LNCaP clone FGC (cell line): ENCODE measurements around the gene RAB21.
A peak's percentile ranks its signal among the peaks of the same experiment; 100 is the strongest.
"Not testable (repeated sequence)": the region's sequence is repeated elsewhere in the genome, so short reads cannot be mapped to it uniquely, and the experiment has no call there.

Experiments used
- DNase-seq: peaks from one replicate; pipeline ENCODE4 v3.0.0-alpha.2; 2011; ENCODE audit warnings: low read depth
- H3K4me3 ChIP-seq: 2 replicates; pipeline ENCODE4 v1.5.1; 2011; ENCODE audit warnings: mild to moderate bottlenecking, low read depth, low read length, control low read depth
- TF ChIP-seq, protein P1 (sequence below): IDR thresholded peaks from 2 replicates; pipeline ENCODE4 v1.5.1; 2012; ENCODE audit warnings: mild to moderate bottlenecking; ENCODE audit not compliant: control insufficient read depth, insufficient read depth; ENCODE audit errors: extremely low read depth

RAB21 gene

DNA sequence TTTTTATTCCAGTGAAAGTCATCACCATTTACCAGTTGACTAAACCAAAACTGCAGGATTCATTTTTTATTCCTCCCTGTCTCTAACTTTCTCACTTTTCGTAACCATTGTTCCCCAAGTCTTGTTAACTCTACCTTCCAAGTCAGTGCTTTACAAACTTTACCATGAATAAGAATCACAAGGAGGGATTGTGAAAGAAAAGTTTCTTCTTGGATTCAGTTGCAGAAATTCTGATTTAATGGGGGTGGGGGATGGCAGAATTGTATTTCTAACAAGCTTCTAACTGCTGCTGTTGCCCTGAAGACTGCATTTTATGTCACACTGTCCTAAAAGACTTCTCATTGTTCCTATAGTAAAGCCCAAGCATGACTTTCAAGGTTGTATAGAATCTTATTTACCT lies 5.0 kb upstream of the RAB21 start:
- H3K4me3 ChIP-seq: no peak overlapping the region
- DNase-seq: no peak
- TF ChIP-seq, protein P1, sequence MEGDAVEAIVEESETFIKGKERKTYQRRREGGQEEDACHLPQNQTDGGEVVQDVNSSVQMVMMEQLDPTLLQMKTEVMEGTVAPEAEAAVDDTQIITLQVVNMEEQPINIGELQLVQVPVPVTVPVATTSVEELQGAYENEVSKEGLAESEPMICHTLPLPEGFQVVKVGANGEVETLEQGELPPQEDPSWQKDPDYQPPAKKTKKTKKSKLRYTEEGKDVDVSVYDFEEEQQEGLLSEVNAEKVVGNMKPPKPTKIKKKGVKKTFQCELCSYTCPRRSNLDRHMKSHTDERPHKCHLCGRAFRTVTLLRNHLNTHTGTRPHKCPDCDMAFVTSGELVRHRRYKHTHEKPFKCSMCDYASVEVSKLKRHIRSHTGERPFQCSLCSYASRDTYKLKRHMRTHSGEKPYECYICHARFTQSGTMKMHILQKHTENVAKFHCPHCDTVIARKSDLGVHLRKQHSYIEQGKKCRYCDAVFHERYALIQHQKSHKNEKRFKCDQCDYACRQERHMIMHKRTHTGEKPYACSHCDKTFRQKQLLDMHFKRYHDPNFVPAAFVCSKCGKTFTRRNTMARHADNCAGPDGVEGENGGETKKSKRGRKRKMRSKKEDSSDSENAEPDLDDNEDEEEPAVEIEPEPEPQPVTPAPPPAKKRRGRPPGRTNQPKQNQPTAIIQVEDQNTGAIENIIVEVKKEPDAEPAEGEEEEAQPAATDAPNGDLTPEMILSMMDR: no peak

DNA sequence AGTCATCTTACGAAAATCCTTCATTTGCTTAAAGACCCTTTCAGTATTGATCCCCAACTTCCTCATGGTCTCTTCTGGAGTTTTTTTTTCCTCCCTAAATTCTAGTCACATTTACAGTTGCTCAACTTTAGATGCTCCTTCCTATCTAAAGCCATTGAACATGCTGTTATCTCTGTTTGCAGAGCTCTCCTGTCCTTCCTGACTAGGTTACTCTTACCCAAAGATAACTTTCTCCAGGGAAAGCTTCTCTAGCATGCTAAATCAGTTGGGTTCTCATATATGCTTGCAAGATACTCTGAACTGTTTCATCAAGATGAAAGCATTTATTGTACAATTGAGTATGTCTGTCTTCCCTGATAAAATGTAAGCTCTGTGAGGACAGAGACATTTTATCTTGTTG lies 1.8 kb upstream of the RAB21 start:
- TF ChIP-seq, protein P1: no peak
- DNase-seq: no peak
- H3K4me3 ChIP-seq: no peak overlapping the region

DNA sequence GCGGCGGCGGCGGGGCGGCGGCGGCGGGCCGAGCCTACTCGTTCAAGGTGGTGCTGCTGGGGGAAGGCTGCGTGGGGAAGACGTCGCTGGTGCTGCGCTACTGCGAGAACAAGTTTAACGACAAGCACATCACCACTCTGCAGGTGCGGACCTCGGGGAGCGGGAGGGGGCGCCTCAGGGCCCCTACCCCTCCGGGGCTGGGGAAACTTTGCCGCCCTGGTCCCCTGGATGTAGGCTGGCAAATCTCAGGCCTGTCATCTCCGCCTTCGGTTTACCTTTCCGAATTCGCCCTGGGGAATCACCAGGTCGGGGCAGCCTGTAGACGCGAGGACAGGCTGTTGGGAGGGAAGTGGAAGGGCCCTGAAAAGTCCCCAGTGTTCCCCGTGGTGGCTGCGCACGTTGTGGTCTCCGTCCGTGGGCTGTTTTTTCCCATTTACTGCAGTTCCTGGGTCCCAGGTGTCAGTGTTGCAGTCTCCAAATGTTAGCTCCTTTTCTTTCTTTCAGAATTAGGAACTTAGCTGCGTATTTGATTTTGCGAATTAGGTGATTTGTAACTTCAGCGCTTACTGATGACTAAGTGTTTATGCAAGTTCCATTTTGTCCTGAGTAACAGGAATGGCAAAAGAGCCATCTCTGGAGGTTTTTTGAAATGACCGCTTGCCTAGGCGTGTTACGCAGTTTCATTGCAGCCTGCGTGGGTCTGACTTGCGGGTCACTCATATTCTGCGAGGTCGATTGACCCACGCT lies 656 bp downstream of the RAB21 start:
- no peak for DNase-seq
- TF ChIP-seq, protein P1: peak; percentile 24; the same call in 1 of the 2 replicates
- peak overlapping the region; percentile 93 for H3K4me3 ChIP-seq

DNA sequence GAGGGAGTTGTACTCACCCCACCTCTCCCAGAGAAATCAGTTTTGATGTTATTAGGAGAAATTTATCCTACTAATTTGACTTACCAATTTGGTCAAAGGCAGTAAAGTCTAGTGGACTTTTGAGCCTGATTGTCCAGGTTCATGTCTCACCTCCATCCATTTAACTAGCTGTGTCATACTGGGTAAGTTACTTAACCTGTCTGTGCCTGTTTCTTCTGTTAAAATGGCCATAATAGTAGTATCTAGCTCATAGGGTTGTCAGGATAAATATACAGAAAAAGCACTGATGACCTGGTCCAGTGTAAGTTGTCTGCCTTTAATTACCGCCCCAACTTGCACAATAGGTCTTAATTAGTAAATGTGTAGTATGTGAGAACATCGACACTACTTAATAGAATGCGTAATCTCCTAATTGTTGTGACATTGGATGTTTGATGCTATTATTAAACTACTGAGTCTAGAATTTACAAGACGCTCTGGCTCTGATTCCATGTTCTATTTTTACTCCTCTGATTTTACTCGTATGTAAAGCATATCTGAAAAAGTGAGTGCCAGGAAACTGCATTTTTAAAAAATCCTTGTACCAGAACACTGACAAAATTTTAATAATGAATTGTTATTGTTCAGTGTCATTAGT lies 1.5 kb downstream of the RAB21 start:
- TF ChIP-seq, protein P1: no peak
- no peak for DNase-seq
- peak overlapping the region; percentile 93 for H3K4me3 ChIP-seq

DNA sequence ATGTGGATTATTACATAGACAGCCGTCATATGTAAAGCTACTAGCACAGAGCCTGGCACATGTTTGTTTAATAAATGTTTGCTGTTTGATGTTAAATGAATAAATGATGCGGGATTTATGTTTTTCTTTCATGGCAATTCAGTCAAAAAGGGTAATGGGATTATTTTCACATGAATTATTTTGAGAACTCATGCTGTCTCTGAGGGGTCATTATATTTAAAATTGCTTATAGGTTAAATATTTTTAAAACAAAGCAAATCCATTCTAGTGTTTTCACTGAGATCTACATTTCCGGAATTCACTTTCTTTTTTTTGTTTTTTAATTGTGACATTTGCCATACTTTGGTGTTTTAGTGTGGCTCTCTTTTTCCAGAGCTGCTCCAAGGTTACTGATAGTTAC lies 5.3 kb downstream of the RAB21 start:
- DNase-seq: no peak
- no peak overlapping the region for H3K4me3 ChIP-seq
- TF ChIP-seq, protein P1: no peak

DNA sequence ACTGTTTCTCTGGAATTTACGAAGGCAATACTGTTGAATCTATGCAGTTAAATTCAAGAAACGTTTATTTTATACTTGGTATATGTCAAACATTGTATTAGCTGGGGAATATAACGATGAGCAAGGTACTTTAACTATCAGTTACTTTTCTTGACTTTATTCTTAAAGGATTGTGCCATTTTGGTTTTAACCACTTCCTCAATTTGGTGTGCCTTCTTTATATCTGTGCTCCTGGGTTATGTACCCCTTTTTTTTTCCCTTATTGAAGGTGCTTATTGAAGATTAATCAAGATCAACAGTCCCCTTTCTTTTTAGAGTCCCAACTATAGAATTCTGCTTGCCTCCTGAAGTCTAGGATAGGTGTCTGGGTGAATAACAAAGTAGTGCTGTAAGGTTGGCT lies 5.8 kb downstream of the RAB21 start:
- TF ChIP-seq, protein P1: no peak
- DNase-seq: no peak
- H3K4me3 ChIP-seq: no peak overlapping the region

DNA sequence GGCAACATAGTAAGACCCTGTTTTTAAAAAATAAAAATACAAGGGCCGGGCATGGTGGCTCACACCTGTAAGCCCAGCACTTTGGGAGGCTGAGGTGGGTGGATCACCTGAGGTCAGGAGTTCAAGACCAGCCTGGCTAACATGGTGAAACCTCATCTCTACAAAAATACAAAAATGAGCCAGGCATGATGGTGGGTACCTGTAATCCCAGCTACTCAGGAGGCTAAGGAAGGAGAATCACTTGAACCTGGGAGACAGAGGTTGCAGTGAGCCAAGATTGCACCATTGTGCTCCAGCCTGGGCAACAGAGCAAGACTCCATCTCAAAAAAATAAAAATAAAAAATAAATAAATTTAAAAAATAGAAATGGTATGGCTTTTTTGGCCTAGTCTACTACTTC lies 6.7 kb downstream of the RAB21 start:
- H3K4me3 ChIP-seq, DNase-seq: not testable (repeated sequence)
